Ovary (tissue), 9 donors: ENCODE results near the gene MPRIP. TPM values are rescaled to one million over a fixed set of nuclear protein-coding genes. Genes with fewer than 3 reads are reported as not detected.

Source experiments
- DNase-seq, 5 donors: peaks; one replicate each; pipeline ENCODE4 v3.0.0-alpha.2; 2019 to 2020
- H3K27ac ChIP-seq, 2 donors: fragments of 200-600 bp; one replicate each; pipeline versions ENCODE4 v1.5.1 to v1.8.0; 2019 to 2022
- H3K27me3 ChIP-seq: fragments of 200-600 bp; one replicate; pipeline ENCODE4 v1.8.0; 2022
- H3K36me3 ChIP-seq: fragments of 200-600 bp; sonication (generic); one replicate; pipeline ENCODE4 v1.5.1; 2019
- H3K4me1 ChIP-seq: one replicate; pipeline ENCODE4 v1.8.1; 2013; ENCODE audit warnings: mild to moderate bottlenecking, moderate library complexity; ENCODE audit not compliant: insufficient read depth
- H3K4me3 ChIP-seq: fragments of 200-600 bp; sonication (generic); one replicate; pipeline ENCODE4 v1.5.1; 2017
- H3K9me3 ChIP-seq, 2 donors: fragments of 200-600 bp in 1 of 2; sonication (generic) in 1 of 2; one replicate each; pipeline versions ENCODE4 v1.5.1 to v1.8.1; 2013 to 2019; ENCODE audit warnings: mild to moderate bottlenecking in 1 of 2, moderate library complexity in 1 of 2
- CTCF ChIP-seq, 3 donors: fragments of 450-650 bp in 2 of 3; fragments of 200-600 bp in 1 of 3; IDR thresholded peaks; one replicate each; pipeline versions ENCODE4 v1.5.1 to v1.8.0; 2016 to 2022; ENCODE audit warnings: antibody characterized with exemption in 3 of 3, mild to moderate bottlenecking in 1 of 3
- EP300 ChIP-seq: sonication (generic); formaldehyde crosslinking; IDR thresholded peaks from one replicate; pipeline ENCODE4 v1.6.1; 2017; ENCODE audit warnings: antibody characterized with exemption
- POLR2A ChIP-seq: fragments of 450-650 bp; IDR thresholded peaks from one replicate; pipeline ENCODE4 v1.6.1; 2017; ENCODE audit warnings: antibody characterized with exemption, mild to moderate bottlenecking, moderate library complexity
- WGBS, 3 donors: extraction: QIAGEN DNeasy Blood & Tissue Kit in 1 of 3; methylation state at CpG; one replicate each; pipeline versions ENCODE4 v1.1.5 to v1.1.7; 2013 to 2017; 5-methylcytosine and 5-hydroxymethylcytosine counted together
- intact Hi-C, 4 donors: fragments of 100-400 bp; cut with DNase I; formaldehyde crosslinking; loops; one replicate each; pipeline versions ENCODE4 v1.11.0 to v1.15.1; 2022 to 2023
- polyA plus RNA-seq, 2 donors: library from polyadenylated mRNA; stranded (reverse); fragments of 200-250 nt in 1 of 2; fragments of 350-450 nt in 1 of 2; fragmentation: Illumina TruSeq in 1 of 2; extraction: RNeasy Lipid Tissue Mini Kit (QIAGEN cat#74804) in 1 of 2; gene quantifications; one replicate each; pipeline ENCODE4 v1.2.3, GENCODE V29; 2013 to 2014
- total RNA-seq, 7 donors: library from RNA; depleted of rRNA in 2 of 7; stranded (reverse); fragments of >200 nt in 2 of 7; fragmentation: NEBNext Ultra II Directional in 3 of 7; extraction: Animal tissue kit (Norgen Biotek cat#: 25700) in 3 of 7; gene quantifications; one replicate each; pipeline versions ENCODE4 v1.1.0 to v1.2.4, GENCODE V29; 2016 to 2023
- donor health status: DM: no; HTN: no; CAD: no; lungs with moderate emphysema.
- donor health status: DM: no; HTN: no; CAD: no.
- donor health status: Bipolar disorder and iron deficiency.
- donor health status: DM: yes; HTN: yes; CAD: no.
- donor health status: DM: no; HTN: no; CAD: no.
- donor health status: DM: yes; HTN: yes; CAD: no.

The MPRIP gene
- total and polyA plus RNA-seq, 9 donors = 72.3 to 256 (median 202) TPM

GRCh38 chr17:17139972-17140589, 97.8 kb downstream of the MPRIP start:
- Histone ChIP-seq H3K27ac (no peak overlapping the region), H3K4me3 (no peak overlapping the region), H3K9me3 (no peaks in the 10 kb centered on the region), H3K27me3 (no peaks in the 10 kb centered on the region), H3K36me3 (no peaks in the 10 kb centered on the region), H3K4me1 (no peaks in the 10 kb centered on the region)
- 75 to 82% (median 79%) methylated on average over 7 of the region's 7 CpGs for WGBS, 3 donors
- no peak for TF ChIP-seq CTCF (IDR thresholded peaks at IDR 0.05)
- no peak for TF ChIP-seq POLR2A
- TF ChIP-seq EP300 = no peak
- intact Hi-C loops = loop anchor here in 2 of 4 donors (10.0 kb wide), 2 partner anchors 95 to 165 kb away; partner anchors contain the start of genes FLCN (in 1 of the 2) and NT5M (in 1 of the 2)
- no peak for DNase-seq

DNA sequence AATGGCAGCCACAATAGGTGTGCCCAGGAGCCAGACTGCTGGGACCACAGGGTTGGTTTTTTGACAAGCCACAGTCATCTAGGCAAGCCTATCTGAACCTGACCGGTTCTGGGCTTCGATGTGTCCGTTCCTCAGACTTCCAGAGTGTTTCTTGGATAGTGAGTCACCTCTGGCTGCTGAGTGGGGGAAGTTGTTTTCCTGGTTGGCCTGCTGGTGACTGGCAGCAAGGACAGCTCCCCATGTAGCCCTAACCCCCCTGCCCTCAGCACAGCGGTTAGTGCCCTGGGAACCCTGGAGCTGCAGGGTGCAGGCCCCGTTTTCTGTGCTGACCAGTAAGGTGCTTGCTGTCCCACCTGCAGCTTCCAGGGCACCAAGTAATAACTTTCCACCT, 98.3 kb downstream of the MPRIP start:
- H3K27ac ChIP-seq = no peak overlapping the region
- no peak overlapping the region for H3K4me3 ChIP-seq
- no peaks in the 10 kb centered on the region for H3K36me3 ChIP-seq
- no peak for DNase-seq
- TF ChIP-seq POLR2A (no peak), EP300 (no peak), CTCF (IDR thresholded peaks at IDR 0.05) (no peak)
- WGBS, 3 donors = 47 to 82% (median 58%) methylated on average over 5 of the region's 5 CpGs
- no peaks in the 10 kb centered on the region for H3K9me3 ChIP-seq
- no peaks in the 10 kb centered on the region for H3K4me1 ChIP-seq
- intact Hi-C loops = loop anchor here in 2 of 4 donors (10.0 kb wide), 2 partner anchors 94 to 164 kb away; partner anchors contain the start of genes FLCN (in 1 of the 2) and NT5M (in 1 of the 2)
- no peaks in the 10 kb centered on the region for H3K27me3 ChIP-seq

DNA sequence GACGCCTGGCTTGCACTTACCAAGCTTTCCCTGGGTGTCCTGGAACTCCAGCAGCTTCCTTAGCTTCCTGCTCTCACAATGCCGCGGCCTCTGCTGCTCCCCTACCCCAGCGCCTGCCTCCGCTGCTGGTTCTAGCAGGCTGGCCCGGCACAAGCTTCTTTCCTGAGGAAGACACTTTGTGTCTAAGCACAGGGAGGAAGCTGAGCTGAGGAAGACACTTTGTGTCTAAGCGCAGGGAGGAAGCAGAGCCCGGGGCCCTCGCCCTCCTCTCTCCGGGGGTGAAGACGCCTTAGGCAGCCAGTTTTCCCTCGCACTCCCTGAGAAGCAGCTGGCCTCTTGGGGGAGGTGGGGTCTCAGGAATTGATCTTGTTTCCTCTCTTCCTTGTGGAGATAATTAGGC, 99.0 kb downstream of the MPRIP start:
- TF ChIP-seq EP300 = no peak
- TF ChIP-seq POLR2A = no peak
- no peak for TF ChIP-seq CTCF (IDR thresholded peaks at IDR 0.05)
- no peaks in the 10 kb centered on the region for H3K27me3 ChIP-seq
- no peaks in the 10 kb centered on the region for H3K36me3 ChIP-seq
- no peaks in the 10 kb centered on the region for H3K9me3 ChIP-seq
- DNase-seq = no peak
- 51 to 64% (median 57%) methylated on average over 12 of the region's 12 CpGs for WGBS, 3 donors
- intact Hi-C loops = loop anchor here in 2 of 4 donors (10.0 kb wide), 2 partner anchors 94 to 164 kb away; partner anchors contain the start of genes FLCN (in 1 of the 2) and NT5M (in 1 of the 2)
- H3K4me1 ChIP-seq = no peaks in the 10 kb centered on the region
- H3K27ac ChIP-seq = peak overlapping the region in 1 of 2 donors; percentile 21
- H3K4me3 ChIP-seq = no peak overlapping the region

- intact Hi-C loops = loop anchor here in 2 of 4 donors (10.0 kb wide), 2 partner anchors 93 to 163 kb away; partner anchors contain the start of genes FLCN (in 1 of the 2) and NT5M (in 1 of the 2)
- Histone ChIP-seq H3K4me3 (no peak overlapping the region), H3K9me3 (no peaks in the 10 kb centered on the region), H3K27ac (peak overlapping the region in 1 of 2 donors; percentile 21), H3K4me1 (no peaks in the 10 kb centered on the region), H3K36me3 (no peaks in the 10 kb centered on the region), H3K27me3 (no peaks in the 10 kb centered on the region)
- peak; percentile 61 to 63 (median 62) for TF ChIP-seq CTCF (IDR thresholded peaks at IDR 0.05)
- no peak for TF ChIP-seq EP300
- TF ChIP-seq POLR2A = no peak
- DNase-seq = peak; percentile 55 to 84 (median 64)
- 26 to 42% (median 32%) methylated on average over 23 of the region's 23 CpGs for WGBS, 3 donors
These were observed 99.7 kb downstream of the MPRIP start for GRCh38 chr17:17141860-17142552.
